Muscle of back (tissue), 13 donors: Measurements from ENCODE around the gene FBXO21. TPM values are rescaled to one million over a fixed set of nuclear protein-coding genes. Genes with fewer than 3 reads are reported as not detected.
A peak's percentile ranks its signal among the peaks of the same experiment; 100 is the strongest.
"Not testable (repeated sequence)": the region's sequence is repeated elsewhere in the genome, so short reads cannot be mapped to it uniquely, and the experiment has no call there.

Experiments used
- DNase-seq, 3 donors: peaks; one replicate each; pipeline versions ENCODE4 v3.0.0 to v3.0.0-alpha.2; 2013
- long read RNA-seq, 9 donors: transcript quantifications; one replicate each; lab custom pipeline, GENCODE V29; 2026
- polyA plus RNA-seq, 10 donors: library from polyadenylated mRNA; unstranded; fragments of 120-200 nt; gene quantifications; one replicate each; pipeline ENCODE4 v1.2.1, GENCODE V29; 2013; ENCODE audit not compliant: insufficient read length in 10 of 10

Gene FBXO21, protein sequence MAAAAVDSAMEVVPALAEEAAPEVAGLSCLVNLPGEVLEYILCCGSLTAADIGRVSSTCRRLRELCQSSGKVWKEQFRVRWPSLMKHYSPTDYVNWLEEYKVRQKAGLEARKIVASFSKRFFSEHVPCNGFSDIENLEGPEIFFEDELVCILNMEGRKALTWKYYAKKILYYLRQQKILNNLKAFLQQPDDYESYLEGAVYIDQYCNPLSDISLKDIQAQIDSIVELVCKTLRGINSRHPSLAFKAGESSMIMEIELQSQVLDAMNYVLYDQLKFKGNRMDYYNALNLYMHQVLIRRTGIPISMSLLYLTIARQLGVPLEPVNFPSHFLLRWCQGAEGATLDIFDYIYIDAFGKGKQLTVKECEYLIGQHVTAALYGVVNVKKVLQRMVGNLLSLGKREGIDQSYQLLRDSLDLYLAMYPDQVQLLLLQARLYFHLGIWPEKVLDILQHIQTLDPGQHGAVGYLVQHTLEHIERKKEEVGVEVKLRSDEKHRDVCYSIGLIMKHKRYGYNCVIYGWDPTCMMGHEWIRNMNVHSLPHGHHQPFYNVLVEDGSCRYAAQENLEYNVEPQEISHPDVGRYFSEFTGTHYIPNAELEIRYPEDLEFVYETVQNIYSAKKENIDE
- 10 to 100 TPM; 20.6 to 27.3 (median 23.4) TPM for polyA plus RNA-seq
- long read RNA-seq, donor 1, full-length matches to known transcripts, result 2 of 7 reads
- long read RNA-seq, donor 1, partial matches to known transcripts, result 5 of 7 reads
- long read RNA-seq, donor 1, other reads (novel, unspliced or antisense), result 0 of 7 reads
- long read RNA-seq, donor 2, full-length matches to known transcripts, result 8 of 8 reads
- long read RNA-seq, donor 2, partial matches to known transcripts, result 0 of 8 reads
- long read RNA-seq, donor 2, other reads (novel, unspliced or antisense), result 0 of 8 reads
- long read RNA-seq, donor 3, result 0 reads
- long read RNA-seq, donor 4, full-length matches to known transcripts, result 1 of 1 reads
- long read RNA-seq, donor 4, partial matches to known transcripts, result 0 of 1 reads
- long read RNA-seq, donor 4, other reads (novel, unspliced or antisense), result 0 of 1 reads
- long read RNA-seq, donor 5, full-length matches to known transcripts, result 7 of 7 reads
- long read RNA-seq, donor 5, partial matches to known transcripts, result 0 of 7 reads
- long read RNA-seq, donor 5, other reads (novel, unspliced or antisense), result 0 of 7 reads
- long read RNA-seq, donor 6, full-length matches to known transcripts, result 8 of 17 reads
- long read RNA-seq, donor 6, partial matches to known transcripts, result 9 of 17 reads
- long read RNA-seq, donor 6, other reads (novel, unspliced or antisense), result 0 of 17 reads
- long read RNA-seq, donor 7, full-length matches to known transcripts, result 3 of 3 reads
- long read RNA-seq, donor 7, partial matches to known transcripts, result 0 of 3 reads
- long read RNA-seq, donor 7, other reads (novel, unspliced or antisense), result 0 of 3 reads
- long read RNA-seq, donor 8, full-length matches to known transcripts, result 3 of 3 reads
- long read RNA-seq, donor 8, partial matches to known transcripts, result 0 of 3 reads
- long read RNA-seq, donor 8, other reads (novel, unspliced or antisense), result 0 of 3 reads
- long read RNA-seq, donor 9, partial matches to known transcripts, result 0 of 1 reads
- long read RNA-seq, donor 9, other reads (novel, unspliced or antisense), result 0 of 1 reads

DNA sequence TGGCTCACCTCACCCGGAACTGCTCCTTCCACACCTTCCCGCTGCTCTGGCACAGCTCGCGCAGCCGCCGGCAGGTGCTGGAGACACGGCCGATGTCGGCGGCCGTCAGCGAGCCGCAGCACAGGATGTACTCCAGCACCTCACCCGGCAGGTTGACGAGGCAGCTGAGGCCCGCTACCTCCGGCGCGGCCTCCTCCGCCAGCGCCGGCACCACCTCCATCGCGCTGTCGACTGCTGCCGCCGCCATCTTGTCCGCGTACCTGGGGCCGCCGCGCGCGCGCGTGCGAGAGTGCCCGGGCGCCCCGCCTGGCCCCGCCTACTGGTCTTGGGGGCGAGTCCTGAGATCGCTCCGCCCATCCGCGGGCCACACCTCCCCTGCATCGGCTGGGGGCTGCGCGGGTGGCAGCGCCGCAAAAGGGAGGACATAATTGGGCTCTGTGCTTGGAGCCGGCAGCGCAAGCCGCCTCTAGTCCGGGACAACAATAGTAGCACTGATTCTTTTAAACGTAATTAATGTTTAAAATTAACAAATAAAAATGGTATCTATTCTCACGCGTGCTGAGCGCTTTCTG lies at the start of gene FBXO21:
TSS of gene FBXO21 (minus strand) at position 261 of the 572 bp plus-strand sequence. CDS start at position 247, 14 bp downstream.
- peak; percentile 82 to 95 (median 90) for DNase-seq

- DNase-seq, result peak; percentile 37 to 68 (median 55)
Observed at GRCh38 chr12:117236456-117237001, 46.3 kb upstream of the FBXO21 start.

DNA sequence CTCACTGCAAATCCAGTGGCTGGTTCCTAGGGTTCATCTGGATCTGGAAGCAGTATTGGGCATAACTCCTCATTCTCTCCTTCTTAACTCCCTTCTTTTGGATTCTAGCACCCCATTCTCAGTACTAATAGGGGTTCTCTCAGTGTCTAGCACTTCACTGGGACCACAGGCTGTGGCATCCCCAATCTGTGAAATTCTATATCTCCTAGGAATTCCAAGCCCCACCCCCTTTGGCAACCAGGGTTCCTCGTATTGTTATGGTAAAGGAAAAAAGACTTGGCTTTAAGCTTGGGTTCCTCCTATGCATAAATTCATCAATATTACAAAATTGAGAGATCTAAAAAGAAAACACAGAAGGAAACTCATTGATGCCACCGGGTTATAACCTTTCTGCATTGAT lies 45.0 kb upstream of the FBXO21 start:
- DNase-seq, result no peak

DNA sequence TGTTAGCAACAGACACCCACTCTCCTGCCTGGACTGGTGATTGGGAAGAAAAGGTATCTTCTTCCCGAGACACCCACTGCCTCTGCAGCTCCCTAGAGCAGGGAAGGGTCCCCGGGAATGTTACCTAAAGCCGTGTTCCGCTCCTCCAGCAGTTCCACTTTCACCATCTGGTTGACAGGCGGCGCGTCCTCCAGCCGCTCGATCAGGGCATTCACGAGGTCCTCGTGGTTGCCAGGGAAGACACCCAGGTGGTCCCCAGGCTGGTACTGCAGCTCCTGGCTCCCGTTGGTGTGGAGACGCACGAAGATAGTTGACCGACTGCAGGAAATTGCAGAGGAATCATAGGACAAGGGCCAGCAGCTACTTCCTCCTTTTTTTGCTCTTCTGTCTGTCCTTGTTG lies 44.2 kb upstream of the FBXO21 start:
- DNase-seq, result no peak

DNA sequence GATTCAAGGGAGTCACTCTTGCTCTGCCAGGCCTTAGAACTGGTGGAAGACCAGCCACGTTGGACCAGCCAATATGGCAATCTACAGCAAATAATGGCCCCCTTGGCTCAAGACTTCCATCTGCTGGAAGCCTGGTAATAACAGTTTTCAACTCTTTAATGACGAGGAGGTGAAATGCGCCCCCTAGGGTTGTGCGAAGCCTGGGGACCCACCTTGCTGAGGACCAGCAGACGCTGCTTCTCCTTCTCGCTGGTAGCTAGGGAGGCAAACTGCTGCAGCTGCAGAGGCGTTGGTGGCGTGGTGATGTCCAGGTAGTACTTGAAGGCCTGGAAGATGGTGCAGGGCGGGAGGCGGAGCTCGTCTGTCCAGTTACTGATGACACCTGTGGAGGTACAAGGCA lies 41.5 kb upstream of the FBXO21 start:
- DNase-seq, result no peak

- no peak for DNase-seq
Observed at GRCh38 chr12:117228239-117228638, 38.0 kb upstream of the FBXO21 start.

DNA sequence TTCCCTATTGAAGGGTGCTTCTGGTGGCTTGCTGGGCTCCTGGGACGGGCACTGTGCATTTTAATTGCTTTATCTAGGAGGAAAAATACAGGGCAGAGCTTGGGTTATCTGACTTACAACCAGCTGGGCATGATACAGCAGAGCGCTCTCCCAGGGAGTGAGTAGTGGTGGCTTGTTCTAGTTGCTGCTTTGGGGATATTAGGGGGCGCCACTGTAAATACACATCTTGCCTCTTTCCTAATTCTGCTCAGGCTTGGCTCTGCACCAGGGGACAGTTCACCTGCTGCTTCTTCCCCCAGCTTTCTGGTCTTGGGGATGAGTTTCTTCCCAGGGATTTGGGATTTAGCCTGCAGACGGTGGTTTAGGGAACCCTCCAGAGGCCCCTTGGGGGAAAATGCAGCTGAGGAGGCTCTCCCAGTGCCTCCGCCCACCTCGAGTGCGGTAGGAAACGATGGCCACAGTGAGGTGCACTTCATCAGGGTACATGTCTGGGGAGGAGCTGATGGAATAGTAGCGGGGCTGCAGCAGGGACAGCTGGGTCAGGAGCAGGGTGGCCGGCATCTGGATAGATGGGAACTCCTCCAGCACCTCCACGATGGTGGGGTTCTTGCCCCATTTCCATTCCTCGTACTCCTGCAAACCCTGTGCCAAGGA lies 36.9 kb upstream of the FBXO21 start:
- DNase-seq, result no peak

- DNase-seq, result no peak
Observed at GRCh38 chr12:117226505-117226904, 36.2 kb upstream of the FBXO21 start.

- no peak for DNase-seq
Observed at GRCh38 chr12:117225179-117225578, 34.9 kb upstream of the FBXO21 start.

DNA sequence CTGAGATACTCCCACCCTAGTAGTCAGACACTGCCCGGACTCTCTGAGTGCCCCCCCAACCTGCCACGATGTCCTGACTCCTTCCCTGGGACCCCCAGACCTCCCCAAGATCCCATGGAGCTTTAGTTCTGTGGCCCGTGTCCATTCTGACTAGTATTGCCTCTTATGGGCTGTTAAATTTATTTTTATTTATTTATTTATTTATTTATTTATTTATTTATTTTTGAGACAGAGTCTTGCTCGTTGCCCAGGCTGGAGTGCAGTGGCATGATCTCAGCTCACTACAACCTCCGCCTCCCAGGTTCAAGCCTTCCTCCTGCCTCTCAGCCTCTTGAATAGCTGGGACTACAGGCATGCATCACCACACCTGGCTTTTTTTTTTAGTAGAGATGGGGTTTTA lies 30.7 kb upstream of the FBXO21 start:
- DNase-seq, result not testable (repeated sequence)

GRCh38 chr12:117218149-117218548 lies 27.9 kb upstream of the FBXO21 start:
- no peak for DNase-seq

GRCh38 chr12:117216686-117217085 lies 26.4 kb upstream of the FBXO21 start:
- DNase-seq, result no peak

- no peak for DNase-seq
Observed at GRCh38 chr12:117214797-117215196, 24.5 kb upstream of the FBXO21 start.

- no peak for DNase-seq
Observed at GRCh38 chr12:117213295-117213808, 23.1 kb upstream of the FBXO21 start.

GRCh38 chr12:117212563-117213190 lies 22.4 kb upstream of the FBXO21 start:
- peak; percentile 59 to 88 (median 83) for DNase-seq

GRCh38 chr12:117210266-117210918 lies 20.1 kb upstream of the FBXO21 start:
- no peak for DNase-seq

GRCh38 chr12:117209626-117210025 lies 19.4 kb upstream of the FBXO21 start:
- DNase-seq, result no peak

DNA sequence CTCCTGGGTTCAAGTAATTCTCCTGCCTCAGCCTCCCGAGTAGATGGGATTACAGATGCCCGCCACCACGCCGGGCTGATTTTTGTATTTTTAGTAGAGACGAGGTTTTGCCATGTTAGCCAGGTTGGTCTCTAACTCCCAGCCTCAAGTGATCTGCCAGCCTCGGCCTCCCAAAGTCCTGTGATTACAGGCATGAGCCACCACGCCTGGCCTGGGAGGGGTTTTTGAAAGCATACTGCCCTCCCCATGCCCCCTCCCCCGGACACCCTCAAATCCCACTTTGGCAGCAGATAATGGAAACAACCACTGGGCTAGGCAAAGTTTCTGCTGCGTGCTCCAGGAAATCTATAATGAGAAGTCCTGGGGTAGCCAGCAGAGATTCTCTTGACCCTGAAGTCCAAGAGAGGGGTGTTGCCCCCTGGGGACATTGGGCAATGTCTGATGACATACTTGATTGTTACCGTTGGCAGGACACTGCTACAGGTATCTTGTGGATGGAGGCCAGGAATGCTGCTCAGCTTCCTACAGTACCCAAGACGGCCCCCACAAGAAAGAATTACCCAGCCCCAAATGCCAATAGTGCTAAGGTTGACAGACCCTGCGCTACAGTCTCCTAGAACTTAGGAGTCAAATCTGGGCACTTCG lies 18.7 kb upstream of the FBXO21 start:
- no peak for DNase-seq
